Brain pericyte (primary cell): ENCODE measurements around the gene DLGAP1.

Experiments used
- DNase-seq: peaks from one replicate; pipeline ENCODE4 v3.0.0-alpha.2; 2012; ENCODE audit warnings: low read depth, low spot score

DLGAP1 gene

DNA sequence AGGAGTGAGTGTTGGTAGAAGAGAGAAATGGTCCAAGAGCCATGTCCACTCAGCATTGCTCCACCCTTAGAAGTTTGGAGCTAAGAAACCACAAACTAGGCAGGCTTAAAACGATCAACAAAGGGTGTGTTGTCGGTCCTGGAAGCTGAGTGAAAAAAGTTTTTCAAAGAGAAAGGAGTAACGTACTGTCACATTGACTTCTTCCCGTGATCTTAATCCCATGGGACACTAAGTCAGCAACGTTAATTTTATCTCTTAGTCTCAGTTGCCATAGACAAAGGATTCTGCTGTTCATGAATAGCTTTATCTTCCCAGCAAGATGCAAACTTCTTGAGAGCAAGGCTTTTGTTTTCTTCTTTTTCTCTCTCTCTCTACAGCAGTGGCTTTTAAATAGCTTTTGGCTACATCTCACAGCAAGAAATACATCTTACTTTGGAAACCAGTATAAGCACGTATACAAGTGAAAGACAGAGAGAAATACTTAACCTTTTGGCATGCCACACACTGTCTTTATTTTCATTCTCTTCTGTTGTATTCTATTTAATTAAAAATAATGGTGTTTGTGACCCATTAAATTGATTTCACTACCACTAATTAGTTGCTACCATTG is 627.8 kb downstream of the DLGAP1 start:
- DNase-seq, result no peak

DNA sequence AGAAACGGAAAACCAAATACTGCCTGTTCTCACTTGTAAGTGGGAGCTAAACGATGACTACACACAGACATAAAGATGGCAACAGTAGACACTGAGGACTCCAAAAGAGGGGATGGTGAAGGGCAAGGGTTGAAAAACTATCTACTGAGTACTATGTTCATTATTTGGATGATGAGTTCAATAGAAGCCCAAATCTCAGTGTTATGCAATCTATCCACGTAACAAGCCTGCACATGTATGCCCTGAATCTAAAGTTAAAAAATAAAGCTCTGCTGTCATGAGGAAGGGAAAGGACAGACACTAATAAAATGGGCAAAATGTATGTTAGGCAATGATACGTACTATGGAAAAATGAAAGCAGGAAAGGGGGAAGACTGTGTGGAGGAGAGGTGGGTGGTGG is 629.1 kb downstream of the DLGAP1 start:
- DNase-seq, result no peak

DNA sequence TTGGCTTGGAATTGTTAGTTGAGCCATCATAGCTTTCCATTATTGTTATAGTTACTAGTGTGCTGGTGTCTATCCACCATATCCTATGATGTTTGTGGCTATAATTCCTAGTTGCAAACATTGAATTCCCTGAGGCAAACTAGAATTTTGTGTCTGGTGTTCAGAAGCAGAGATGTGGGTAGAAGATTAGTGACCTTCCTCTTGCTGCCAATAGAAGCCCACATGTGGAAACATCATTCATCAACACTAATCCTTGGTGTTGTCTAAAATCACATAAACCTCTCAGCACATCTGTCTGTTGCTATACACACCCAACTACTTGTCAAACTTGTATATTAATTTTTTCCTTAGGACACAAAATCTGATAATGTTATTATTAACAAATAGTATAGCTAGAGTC is 631.0 kb downstream of the DLGAP1 start:
- DNase-seq, result no peak

DNA sequence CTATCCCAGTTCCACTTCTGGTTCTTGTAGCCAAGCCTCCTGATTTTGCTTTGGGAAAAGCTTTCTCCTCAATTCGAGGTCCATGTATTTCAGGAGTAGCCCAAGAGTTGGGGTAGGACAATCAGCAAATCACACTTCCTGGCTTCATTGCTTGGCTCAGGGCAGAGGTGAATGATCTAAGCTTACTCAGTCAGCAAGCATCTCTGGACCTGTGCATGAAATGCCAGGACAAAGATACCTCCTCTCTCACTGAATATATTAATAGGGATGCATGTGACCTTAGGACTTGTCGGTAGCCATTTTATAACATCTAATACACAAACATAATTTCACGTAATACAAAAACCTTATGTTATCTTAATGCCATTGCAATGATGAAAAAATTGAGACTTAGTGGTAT is 632.0 kb downstream of the DLGAP1 start:
- no peak for DNase-seq

- no peak for DNase-seq
Observed at GRCh38 chr18:3821524-3821923, 633.6 kb downstream of the DLGAP1 start.

GRCh38 chr18:3819961-3820360 is 635.1 kb downstream of the DLGAP1 start:
- no peak for DNase-seq

DNA sequence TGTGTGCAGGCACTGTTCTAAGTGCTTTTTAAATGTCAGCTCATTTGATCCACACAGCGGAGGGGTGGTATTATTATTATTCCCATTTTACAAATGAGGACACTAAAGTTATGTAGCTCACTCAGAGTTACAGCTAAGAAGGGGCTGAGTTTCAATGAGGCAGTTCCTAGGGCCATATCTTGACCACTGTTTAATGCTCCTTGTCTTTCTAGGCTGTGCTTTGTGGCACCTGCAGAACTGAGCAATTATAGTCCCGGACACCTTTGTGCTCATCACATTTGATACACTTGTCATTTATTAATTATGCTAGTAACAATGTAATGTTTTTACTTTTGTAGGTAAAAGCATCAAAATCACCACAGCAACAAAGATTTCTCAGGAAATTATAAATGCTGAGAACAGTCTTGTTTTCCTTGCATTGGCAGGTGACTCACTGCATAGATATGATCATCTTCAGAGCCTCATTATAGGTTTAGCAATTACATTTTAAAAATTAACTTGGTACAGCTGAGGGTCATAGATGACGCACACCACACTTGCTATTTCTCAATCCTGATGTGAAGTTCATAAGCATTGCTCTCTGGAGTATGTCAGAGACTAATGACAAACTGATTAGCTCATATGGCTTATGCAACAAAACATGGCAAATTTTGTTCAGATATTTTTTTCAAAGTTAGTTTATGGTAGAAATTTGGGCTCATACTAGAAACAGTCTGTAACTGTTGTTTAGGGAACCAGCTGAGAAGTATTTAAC is 638.3 kb downstream of the DLGAP1 start:
- DNase-seq, result no peak

GRCh38 chr18:3815991-3816390 is 639.1 kb downstream of the DLGAP1 start:
- DNase-seq, result no peak

DNA sequence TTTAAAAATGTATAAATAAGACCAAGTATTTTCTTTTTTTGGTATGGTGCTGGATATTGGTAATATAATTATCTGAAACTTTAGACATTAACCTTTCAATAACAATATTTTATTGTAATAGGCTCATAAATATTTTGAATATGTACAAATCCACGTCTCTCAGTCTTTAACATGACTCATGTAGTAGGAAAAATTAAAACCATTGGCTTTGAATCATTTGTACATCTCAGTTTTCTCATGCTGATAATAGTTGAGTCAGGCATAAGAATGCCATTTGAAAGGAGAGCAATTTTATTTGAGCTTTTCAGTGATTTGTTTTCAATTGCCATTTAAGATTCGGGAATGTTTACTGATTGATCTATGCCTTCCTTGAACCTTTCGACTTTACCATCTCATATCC is 640.3 kb downstream of the DLGAP1 start:
- DNase-seq, result no peak

GRCh38 chr18:3810296-3810695 is 644.8 kb downstream of the DLGAP1 start:
- DNase-seq, result no peak

GRCh38 chr18:3808985-3809780 is 645.9 kb downstream of the DLGAP1 start:
- no peak for DNase-seq

DNA sequence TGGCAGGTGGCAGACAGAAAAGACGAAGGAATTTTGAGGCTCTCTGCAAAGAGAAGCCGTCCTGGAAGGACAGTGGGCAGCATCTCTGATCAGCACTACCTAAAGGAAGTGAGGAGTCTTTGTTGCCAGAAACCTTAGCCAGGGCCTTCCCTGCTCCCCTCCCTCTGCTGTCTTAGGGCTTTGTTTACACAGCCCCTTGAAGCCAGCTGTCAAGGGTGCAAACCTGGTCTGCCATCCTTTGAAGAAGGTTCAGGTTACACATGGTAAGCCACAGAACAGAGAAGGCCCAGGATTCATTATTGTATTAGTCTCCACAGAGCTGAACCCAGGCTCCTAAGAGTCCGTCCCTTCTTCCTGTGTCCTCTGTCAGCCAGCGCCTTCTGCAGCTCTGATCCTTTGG is 648.5 kb downstream of the DLGAP1 start:
- no peak for DNase-seq

GRCh38 chr18:3804336-3804735 is 650.8 kb downstream of the DLGAP1 start:
- no peak for DNase-seq

- DNase-seq, result no peak
Observed at GRCh38 chr18:3803350-3803749, 651.8 kb downstream of the DLGAP1 start.

DNA sequence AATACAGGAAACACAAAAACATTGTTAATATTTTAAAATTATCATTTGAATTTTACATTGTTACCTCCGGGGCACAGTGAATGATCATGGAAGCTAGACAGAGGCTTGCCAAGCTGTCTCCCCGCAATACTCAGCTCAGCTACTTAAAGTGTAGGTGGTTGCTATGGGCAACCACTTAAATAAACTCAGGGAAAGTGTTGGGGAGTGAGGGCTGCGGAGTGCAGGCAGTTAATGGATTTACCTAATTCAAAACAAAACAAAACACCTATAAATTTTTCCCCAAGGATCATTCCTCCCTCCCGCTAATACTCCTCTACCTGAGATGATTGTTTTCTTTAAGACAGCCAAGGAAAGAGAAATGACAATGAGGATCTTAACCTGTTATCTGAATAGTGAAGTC is 655.6 kb downstream of the DLGAP1 start:
- DNase-seq, result no peak

GRCh38 chr18:3798032-3798431 is 657.1 kb downstream of the DLGAP1 start:
- no peak for DNase-seq

DNA sequence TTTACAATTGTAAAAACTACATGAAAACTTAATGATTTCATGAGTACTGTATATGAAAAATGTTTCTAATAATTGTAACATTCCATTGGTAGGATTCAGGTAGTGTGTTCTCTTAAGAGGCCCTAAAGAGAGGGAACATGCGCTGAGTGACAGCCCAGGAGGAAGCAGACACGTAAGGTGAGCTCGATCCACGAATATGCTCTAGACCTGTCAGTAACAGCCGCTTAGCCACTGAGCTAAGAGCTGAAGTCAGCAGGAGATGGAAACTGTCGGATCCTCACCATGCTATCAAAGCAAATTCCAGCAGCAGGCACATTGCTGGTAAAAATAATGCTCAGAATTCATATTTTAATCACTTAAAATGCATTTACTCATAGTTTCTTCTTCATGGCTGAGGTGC is 658.7 kb downstream of the DLGAP1 start:
- DNase-seq, result no peak

DNA sequence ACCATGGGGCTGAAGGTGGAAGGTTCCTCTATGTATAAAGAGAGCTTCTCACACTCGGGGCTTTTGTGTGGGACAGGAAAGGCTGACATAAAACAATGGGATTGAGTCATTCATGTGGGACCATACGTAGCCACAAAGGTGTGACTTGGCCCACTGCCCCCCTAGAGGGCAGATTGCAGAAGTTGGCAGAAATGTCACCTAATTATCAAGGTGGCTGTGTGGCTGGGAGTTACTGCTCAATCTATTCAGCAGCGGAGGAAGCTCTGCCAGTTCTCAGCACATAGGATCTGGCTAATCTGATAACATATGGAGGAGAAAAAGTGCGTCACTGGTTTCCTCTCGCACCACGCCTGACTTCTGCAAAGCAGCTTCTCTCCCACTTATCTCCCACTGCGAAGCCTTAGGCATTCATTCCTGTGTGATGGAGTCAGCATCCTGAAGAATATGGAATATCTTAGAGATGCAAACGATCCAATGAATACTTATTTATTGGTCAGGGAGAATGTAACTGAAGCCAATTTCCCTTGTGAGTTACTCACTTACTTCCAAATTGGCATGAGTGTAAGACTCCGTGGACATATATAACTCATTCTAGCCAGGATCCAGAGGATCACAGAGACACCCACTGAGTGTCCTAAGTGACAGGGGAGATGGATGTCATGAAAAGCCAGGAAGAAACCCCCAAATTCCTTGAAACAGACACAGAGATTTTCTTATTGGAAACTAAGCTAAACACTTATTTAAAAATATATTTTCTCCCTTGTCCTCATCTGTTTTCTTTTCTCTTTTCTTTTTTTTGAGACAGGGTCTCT is 660.4 kb downstream of the DLGAP1 start:
- no peak for DNase-seq

DNA sequence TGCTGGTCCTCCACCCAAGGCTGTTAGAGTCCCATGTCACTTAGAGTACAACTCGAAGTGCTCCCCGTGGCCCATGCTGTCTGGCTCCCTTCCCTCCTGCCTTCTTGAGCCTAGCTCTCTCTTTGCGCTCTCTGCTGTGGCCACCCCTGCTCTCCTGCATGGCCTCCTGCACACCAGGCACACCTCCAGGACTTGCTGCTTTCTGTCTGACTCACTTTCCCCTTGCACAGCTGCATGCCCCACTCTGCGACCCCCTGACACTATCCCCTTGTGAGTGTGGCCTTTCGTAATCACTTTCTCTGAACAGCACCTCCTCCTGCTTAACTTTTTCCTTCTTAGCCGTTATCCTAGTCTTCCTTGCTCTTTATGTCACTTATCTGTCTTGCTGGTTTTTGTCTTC is 661.6 kb downstream of the DLGAP1 start:
- DNase-seq, result no peak

DNA sequence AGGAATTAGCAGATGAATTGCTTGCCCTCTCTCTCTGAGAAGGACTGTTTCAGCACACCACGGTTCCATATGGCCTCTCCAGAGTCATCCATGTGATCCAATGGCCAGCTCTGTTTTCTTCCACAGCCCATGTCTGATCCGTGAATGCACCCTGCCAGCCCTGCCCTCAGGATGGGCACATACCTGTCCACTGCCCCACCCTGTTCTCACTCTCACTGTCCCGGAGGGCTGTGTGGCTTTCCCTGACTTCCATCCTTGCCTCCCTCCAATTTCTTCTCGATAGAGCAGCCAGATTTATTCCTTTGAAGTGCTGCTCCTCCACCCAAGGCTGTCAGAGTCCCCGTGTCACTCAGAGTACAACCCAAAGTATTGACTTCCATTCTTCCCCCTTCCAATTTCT is 662.0 kb downstream of the DLGAP1 start:
- DNase-seq, result no peak

- no peak for DNase-seq
Observed at GRCh38 chr18:3792711-3793110, 662.4 kb downstream of the DLGAP1 start.

- no peak for DNase-seq
Observed at GRCh38 chr18:3791238-3791637, 663.9 kb downstream of the DLGAP1 start.
